Measurements from ENCODE around the gene BEST1. TPM values are rescaled to one million over a fixed set of nuclear protein-coding genes. Genes with fewer than 3 reads are reported as not detected.

The BEST1 gene
- total and polyA plus RNA-seq, 2 of the 13 experiments (the other 11 are each of a cell fraction or from before 2014, with no cell fraction given): 0.09 to 0.65 TPM

DNA sequence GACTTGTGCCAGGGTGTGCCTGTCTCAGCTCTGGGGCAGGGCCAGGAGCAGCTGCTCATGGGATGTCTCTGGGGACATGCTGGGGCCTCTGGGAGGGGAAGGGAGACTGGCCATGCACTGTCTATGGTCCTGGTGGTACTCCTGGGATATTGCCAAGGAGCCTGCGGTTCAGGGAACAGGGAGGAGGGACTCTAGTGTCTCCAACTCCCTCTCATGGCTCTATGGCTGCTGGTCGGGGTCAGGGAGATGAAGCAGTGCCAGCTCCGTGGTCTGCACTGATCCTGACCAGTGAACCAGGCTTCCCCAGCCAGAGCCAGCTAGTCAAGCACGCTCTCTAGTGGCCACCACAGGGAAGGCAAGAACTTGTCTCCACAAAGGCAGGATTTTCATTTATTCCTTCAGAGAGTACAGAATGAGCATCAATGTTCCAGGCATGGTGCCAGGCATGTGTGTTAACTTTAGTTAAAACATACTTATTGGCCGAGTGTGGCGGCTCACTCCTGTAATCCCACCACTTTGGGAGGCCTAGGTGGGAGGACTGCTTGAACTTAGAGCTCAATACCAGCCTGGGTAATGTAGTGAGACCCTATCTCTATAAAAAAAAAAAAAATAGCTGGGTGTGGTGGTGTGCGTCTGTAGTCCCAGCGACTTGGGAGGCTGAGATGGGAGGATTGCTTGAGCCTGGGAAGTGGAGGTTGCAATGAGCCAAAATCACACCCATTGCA lies 2.5 kb upstream of the BEST1 start (continued):
- no peak for TF ChIP-seq BRD4 (CRISPR knock-in tag; IDR thresholded peaks at IDR 0.05)
- TF ChIP-seq, protein P1, sequence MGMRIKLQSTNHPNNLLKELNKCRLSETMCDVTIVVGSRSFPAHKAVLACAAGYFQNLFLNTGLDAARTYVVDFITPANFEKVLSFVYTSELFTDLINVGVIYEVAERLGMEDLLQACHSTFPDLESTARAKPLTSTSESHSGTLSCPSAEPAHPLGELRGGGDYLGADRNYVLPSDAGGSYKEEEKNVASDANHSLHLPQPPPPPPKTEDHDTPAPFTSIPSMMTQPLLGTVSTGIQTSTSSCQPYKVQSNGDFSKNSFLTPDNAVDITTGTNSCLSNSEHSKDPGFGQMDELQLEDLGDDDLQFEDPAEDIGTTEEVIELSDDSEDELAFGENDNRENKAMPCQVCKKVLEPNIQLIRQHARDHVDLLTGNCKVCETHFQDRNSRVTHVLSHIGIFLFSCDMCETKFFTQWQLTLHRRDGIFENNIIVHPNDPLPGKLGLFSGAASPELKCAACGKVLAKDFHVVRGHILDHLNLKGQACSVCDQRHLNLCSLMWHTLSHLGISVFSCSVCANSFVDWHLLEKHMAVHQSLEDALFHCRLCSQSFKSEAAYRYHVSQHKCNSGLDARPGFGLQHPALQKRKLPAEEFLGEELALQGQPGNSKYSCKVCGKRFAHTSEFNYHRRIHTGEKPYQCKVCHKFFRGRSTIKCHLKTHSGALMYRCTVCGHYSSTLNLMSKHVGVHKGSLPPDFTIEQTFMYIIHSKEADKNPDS (CRISPR knock-in tag; IDR thresholded peaks at IDR 0.05): no peak
- no peak; the same call in 1 of the 2 replicates for TF ChIP-seq NFKB2 (CRISPR knock-in tag; IDR thresholded peaks at IDR 0.05; ENCODE audit: borderline replicate concordance)
- TF ChIP-seq SAFB2 (CRISPR knock-in tag; IDR thresholded peaks at IDR 0.05; ENCODE audit: borderline replicate concordance, low read depth): no peak
- no peak for TF ChIP-seq YY1 (IDR thresholded peaks at IDR 0.05; ENCODE audit: insufficient read depth, insufficient replicate concordance, low read depth, low read length)
- TF ChIP-seq, protein P2, sequence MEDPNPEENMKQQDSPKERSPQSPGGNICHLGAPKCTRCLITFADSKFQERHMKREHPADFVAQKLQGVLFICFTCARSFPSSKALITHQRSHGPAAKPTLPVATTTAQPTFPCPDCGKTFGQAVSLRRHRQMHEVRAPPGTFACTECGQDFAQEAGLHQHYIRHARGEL (CRISPR knock-in tag; IDR thresholded peaks at IDR 0.05): no peak
- no peak for TF ChIP-seq ZNF121 (CRISPR knock-in tag; IDR thresholded peaks at IDR 0.05)
- TF ChIP-seq, protein P3, sequence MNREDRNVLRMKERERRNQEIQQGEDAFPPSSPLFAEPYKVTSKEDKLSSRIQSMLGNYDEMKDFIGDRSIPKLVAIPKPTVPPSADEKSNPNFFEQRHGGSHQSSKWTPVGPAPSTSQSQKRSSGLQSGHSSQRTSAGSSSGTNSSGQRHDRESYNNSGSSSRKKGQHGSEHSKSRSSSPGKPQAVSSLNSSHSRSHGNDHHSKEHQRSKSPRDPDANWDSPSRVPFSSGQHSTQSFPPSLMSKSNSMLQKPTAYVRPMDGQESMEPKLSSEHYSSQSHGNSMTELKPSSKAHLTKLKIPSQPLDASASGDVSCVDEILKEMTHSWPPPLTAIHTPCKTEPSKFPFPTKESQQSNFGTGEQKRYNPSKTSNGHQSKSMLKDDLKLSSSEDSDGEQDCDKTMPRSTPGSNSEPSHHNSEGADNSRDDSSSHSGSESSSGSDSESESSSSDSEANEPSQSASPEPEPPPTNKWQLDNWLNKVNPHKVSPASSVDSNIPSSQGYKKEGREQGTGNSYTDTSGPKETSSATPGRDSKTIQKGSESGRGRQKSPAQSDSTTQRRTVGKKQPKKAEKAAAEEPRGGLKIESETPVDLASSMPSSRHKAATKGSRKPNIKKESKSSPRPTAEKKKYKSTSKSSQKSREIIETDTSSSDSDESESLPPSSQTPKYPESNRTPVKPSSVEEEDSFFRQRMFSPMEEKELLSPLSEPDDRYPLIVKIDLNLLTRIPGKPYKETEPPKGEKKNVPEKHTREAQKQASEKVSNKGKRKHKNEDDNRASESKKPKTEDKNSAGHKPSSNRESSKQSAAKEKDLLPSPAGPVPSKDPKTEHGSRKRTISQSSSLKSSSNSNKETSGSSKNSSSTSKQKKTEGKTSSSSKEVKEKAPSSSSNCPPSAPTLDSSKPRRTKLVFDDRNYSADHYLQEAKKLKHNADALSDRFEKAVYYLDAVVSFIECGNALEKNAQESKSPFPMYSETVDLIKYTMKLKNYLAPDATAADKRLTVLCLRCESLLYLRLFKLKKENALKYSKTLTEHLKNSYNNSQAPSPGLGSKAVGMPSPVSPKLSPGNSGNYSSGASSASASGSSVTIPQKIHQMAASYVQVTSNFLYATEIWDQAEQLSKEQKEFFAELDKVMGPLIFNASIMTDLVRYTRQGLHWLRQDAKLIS (CRISPR knock-in tag; IDR thresholded peaks at IDR 0.05): no peak
- TF ChIP-seq, protein P4, sequence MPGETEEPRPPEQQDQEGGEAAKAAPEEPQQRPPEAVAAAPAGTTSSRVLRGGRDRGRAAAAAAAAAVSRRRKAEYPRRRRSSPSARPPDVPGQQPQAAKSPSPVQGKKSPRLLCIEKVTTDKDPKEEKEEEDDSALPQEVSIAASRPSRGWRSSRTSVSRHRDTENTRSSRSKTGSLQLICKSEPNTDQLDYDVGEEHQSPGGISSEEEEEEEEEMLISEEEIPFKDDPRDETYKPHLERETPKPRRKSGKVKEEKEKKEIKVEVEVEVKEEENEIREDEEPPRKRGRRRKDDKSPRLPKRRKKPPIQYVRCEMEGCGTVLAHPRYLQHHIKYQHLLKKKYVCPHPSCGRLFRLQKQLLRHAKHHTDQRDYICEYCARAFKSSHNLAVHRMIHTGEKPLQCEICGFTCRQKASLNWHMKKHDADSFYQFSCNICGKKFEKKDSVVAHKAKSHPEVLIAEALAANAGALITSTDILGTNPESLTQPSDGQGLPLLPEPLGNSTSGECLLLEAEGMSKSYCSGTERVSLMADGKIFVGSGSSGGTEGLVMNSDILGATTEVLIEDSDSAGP (CRISPR knock-in tag; IDR thresholded peaks at IDR 0.05; ENCODE audit: borderline replicate concordance): peak; percentile 49; the same call in 1 of the 2 replicates
- TF ChIP-seq, protein P5, sequence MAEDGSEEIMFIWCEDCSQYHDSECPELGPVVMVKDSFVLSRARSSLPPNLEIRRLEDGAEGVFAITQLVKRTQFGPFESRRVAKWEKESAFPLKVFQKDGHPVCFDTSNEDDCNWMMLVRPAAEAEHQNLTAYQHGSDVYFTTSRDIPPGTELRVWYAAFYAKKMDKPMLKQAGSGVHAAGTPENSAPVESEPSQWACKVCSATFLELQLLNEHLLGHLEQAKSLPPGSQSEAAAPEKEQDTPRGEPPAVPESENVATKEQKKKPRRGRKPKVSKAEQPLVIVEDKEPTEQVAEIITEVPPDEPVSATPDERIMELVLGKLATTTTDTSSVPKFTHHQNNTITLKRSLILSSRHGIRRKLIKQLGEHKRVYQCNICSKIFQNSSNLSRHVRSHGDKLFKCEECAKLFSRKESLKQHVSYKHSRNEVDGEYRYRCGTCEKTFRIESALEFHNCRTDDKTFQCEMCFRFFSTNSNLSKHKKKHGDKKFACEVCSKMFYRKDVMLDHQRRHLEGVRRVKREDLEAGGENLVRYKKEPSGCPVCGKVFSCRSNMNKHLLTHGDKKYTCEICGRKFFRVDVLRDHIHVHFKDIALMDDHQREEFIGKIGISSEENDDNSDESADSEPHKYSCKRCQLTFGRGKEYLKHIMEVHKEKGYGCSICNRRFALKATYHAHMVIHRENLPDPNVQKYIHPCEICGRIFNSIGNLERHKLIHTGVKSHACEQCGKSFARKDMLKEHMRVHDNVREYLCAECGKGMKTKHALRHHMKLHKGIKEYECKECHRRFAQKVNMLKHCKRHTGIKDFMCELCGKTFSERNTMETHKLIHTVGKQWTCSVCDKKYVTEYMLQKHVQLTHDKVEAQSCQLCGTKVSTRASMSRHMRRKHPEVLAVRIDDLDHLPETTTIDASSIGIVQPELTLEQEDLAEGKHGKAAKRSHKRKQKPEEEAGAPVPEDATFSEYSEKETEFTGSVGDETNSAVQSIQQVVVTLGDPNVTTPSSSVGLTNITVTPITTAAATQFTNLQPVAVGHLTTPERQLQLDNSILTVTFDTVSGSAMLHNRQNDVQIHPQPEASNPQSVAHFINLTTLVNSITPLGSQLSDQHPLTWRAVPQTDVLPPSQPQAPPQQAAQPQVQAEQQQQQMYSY (CRISPR knock-in tag; IDR thresholded peaks at IDR 0.05): peak; percentile 76
- TF ChIP-seq DR1 (CRISPR knock-in tag; IDR thresholded peaks at IDR 0.05): no peak
- TF ChIP-seq ZNF501 (CRISPR knock-in tag; IDR thresholded peaks at IDR 0.05): 0 out of 2 replicates have a peak, but pooled peaks have one; percentile 34
- TF ChIP-seq, protein P6, sequence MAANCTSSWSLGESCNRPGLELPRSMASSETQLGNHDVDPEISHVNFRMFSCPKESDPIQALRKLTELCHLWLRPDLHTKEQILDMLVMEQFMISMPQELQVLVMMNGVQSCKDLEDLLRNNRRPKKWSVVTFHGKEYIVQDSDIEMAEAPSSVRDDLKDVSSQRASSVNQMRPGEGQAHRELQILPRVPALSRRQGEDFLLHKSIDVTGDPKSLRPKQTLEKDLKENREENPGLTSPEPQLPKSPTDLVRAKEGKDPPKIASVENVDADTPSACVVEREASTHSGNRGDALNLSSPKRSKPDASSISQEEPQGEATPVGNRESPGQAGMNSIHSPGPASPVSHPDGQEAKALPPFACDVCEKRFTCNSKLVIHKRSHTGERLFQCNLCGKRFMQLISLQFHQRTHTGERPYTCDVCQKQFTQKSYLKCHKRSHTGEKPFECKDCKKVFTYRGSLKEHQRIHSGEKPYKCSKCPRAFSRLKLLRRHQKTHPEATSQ (CRISPR knock-in tag; IDR thresholded peaks at IDR 0.05; ENCODE audit: borderline replicate concordance): no peak
- TF ChIP-seq ELF3 (CRISPR knock-in tag; IDR thresholded peaks at IDR 0.05): no peak
